Tibial nerve (tissue), 4 donors: ENCODE measurements around the gene TMEM186. TPM values are rescaled to one million over a fixed set of nuclear protein-coding genes. Genes with fewer than 3 reads are reported as not detected.
"Not testable (repeated sequence)": the region's sequence is repeated elsewhere in the genome, so short reads cannot be mapped to it uniquely, and the experiment has no call there.

Experiments
- DNase-seq, 2 donors: peaks; one replicate each; pipeline ENCODE4 v3.0.0-alpha.2; 2019; ENCODE audit warnings: low spot score in 2 of 2
- H3K27ac ChIP-seq, 4 donors: fragments of 200-600 bp; sonication (generic) in 3 of 4; one replicate each; pipeline ENCODE4 v1.5.1; 2017 to 2019; ENCODE audit warnings: mild to moderate bottlenecking in 1 of 4
- H3K27me3 ChIP-seq, 2 donors: fragments of 200-600 bp; sonication (generic) in 1 of 2; one replicate each; pipeline versions ENCODE4 v1.5.1 to v1.6.0; 2017 to 2019
- H3K36me3 ChIP-seq, 3 donors: fragments of 200-600 bp; sonication (generic); one replicate each; pipeline ENCODE4 v1.5.1; 2018 to 2019
- H3K4me1 ChIP-seq, 4 donors: fragments of 200-600 bp; sonication (generic) in 3 of 4; one replicate each; pipeline ENCODE4 v1.5.1; 2017 to 2019
- H3K4me3 ChIP-seq, 4 donors: fragments of 200-600 bp; sonication (generic) in 3 of 4; one replicate each; pipeline ENCODE4 v1.5.1; 2017 to 2019; ENCODE audit warnings: mild to moderate bottlenecking in 1 of 4, moderate library complexity in 1 of 4
- H3K9me3 ChIP-seq, 4 donors: fragments of 200-600 bp; sonication (generic) in 3 of 4; one replicate each; pipeline ENCODE4 v1.5.1; 2017 to 2019
- CTCF ChIP-seq, 5 experiments: fragments of 200-600 bp in 3 of 5; fragments of 450-650 bp in 2 of 5; sonication (generic) in 3 of 5; IDR thresholded peaks; one replicate each; pipeline ENCODE4 v1.5.1; 2016 to 2019; ENCODE audit warnings: antibody characterized with exemption in 5 of 5, mild to moderate bottlenecking in 3 of 5, moderate library complexity in 2 of 5
- EP300 ChIP-seq, 2 donors: sonication (generic); formaldehyde crosslinking; IDR thresholded peaks; one replicate each; pipeline ENCODE4 v1.6.1; 2017; ENCODE audit warnings: antibody characterized with exemption in 2 of 2, mild to moderate bottlenecking in 1 of 2
- POLR2A ChIP-seq, 2 donors: fragments of 450-650 bp; IDR thresholded peaks; one replicate each; pipeline ENCODE4 v1.6.1; 2017; ENCODE audit warnings: antibody characterized with exemption in 2 of 2, mild to moderate bottlenecking in 2 of 2, moderate library complexity in 2 of 2
- WGBS, 2 donors: methylation state at CpG; one replicate each; pipeline ENCODE4 v1.1.5; 2018; 5-methylcytosine and 5-hydroxymethylcytosine counted together
- total RNA-seq, 4 donors: library from RNA; depleted of rRNA; stranded (reverse); fragments of >200 nt; gene quantifications; one replicate each; pipeline ENCODE4 v1.1.0, GENCODE V29; 2016

Gene TMEM186, protein sequence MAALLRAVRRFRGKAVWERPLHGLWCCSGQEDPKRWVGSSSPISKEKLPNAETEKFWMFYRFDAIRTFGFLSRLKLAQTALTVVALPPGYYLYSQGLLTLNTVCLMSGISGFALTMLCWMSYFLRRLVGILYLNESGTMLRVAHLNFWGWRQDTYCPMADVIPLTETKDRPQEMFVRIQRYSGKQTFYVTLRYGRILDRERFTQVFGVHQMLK
- 1 to 10 TPM; 5.7 to 9.6 (median 7.2) TPM for total RNA-seq

DNA sequence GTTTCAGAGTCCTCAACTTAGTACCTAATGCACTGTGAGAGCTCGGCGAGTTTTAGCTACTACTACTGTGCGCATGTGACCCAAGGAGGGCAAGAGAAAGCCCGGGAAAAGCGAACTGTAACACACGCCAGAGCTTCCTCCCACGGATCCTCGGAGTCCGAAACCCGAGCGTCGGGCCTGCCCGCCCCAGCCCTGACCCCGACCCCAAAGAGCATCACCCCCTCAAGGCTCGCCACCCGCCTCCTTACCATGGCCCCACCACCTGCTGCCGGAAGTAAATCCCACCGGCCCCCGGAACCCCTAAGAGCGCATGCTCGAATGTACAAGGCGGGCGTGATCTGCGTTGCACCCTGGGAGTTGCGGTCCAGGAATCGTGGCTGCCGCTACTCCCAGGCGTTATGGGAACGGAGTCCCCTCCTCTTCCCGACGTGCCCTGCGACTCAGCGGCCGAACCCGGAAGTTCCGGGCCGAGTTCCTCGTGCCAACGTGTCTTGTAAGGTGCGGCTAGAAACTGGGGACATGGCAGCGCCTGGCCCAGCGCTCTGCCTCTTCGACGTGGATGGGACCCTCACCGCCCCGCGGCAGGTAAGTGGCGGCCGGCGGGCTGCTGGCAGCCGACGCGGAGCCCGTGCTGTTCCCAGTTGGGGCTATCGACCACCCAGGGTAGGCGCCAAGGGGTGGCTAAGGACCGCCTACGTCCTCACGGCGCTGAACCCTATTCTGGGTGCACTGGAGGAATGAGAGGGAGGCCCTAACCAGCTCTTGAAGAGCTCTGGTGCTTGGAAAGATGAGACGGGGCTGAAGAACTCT lies at the start of gene TMEM186, which contains the start of gene PMM2:
Gene TMEM186, minus strand, starts transcription at position 276 of the 810 bp plus-strand sequence. Its CDS starts 25 bp downstream, at position 251.
Gene PMM2, plus strand, starts transcription at position 476 of the 810 bp plus-strand sequence. Its CDS starts 44 bp downstream, at position 520.
- Histone ChIP-seq H3K4me1 (peaks cover 4 to 59% (median 24%) of the 10 kb centered on the region in 4 donors), H3K27ac (peak within 1 kb of the TSS; percentile 56 to 85 (median 84)), H3K27me3 (no peaks in the 10 kb centered on the region), H3K9me3 (no peaks in the 10 kb centered on the region), H3K4me3 (peak within 1 kb of the TSS; percentile 96 to 100 (median 100)), H3K36me3 (peaks cover 0 to 19% (median 0%) of the 10 kb centered on the region in 3 donors)
- 0 to 1% methylated on average over 26 to 57 of the region's 61 CpGs for WGBS, 2 donors
- peak in 1 of 2 donors; percentile 43 for TF ChIP-seq POLR2A (IDR thresholded peaks at IDR 0.05)
- peak; percentile 84 to 94 for TF ChIP-seq EP300 (IDR thresholded peaks at IDR 0.05)
- TF ChIP-seq CTCF (IDR thresholded peaks at IDR 0.05): peak in 2 of 5 experiments; percentile 42 to 62
- DNase-seq: peak; percentile 91 to 94

- 80% methylated on average over 13 of the region's 13 CpGs for WGBS, 2 donors
Measured at GRCh38 chr16:8847145-8847544, 49.7 kb upstream of the TMEM186 start.

GRCh38 chr16:8846401-8846932 lies 49.0 kb upstream of the TMEM186 start:
- H3K27ac ChIP-seq: no peak overlapping the region
- TF ChIP-seq EP300 (IDR thresholded peaks at IDR 0.05) (no peak), POLR2A (IDR thresholded peaks at IDR 0.05) (no peak), CTCF (IDR thresholded peaks at IDR 0.05) (no peak)
- no peaks in the 10 kb centered on the region for H3K27me3 ChIP-seq
- H3K36me3 ChIP-seq: peaks cover 0 to 46% (median 0%) of the 10 kb centered on the region in 3 donors
- H3K4me1 ChIP-seq: peaks cover 0 to 60% (median 11%) of the 10 kb centered on the region in 4 donors
- WGBS, 2 donors: 89 to 90% methylated on average over 10 of the region's 10 CpGs
- H3K9me3 ChIP-seq: no peaks in the 10 kb centered on the region
- no peak overlapping the region for H3K4me3 ChIP-seq
- no peak for DNase-seq

More at GRCh38 chr16:8847145-8847544, 49.7 kb upstream of the TMEM186 start:
- Histone ChIP-seq H3K9me3 (no peaks in the 10 kb centered on the region), H3K27ac (peak overlapping the region in 1 of 4 donors; percentile 74), H3K4me3 (no peak overlapping the region), H3K4me1 (peaks cover 0 to 60% (median 11%) of the 10 kb centered on the region in 4 donors), H3K36me3 (peaks cover 0 to 50% (median 0%) of the 10 kb centered on the region in 3 donors), H3K27me3 (no peaks in the 10 kb centered on the region)
- no peak for TF ChIP-seq POLR2A (IDR thresholded peaks at IDR 0.05)
- no peak for TF ChIP-seq CTCF (IDR thresholded peaks at IDR 0.05)
- no peak for TF ChIP-seq EP300 (IDR thresholded peaks at IDR 0.05)
- no peak for DNase-seq

DNA sequence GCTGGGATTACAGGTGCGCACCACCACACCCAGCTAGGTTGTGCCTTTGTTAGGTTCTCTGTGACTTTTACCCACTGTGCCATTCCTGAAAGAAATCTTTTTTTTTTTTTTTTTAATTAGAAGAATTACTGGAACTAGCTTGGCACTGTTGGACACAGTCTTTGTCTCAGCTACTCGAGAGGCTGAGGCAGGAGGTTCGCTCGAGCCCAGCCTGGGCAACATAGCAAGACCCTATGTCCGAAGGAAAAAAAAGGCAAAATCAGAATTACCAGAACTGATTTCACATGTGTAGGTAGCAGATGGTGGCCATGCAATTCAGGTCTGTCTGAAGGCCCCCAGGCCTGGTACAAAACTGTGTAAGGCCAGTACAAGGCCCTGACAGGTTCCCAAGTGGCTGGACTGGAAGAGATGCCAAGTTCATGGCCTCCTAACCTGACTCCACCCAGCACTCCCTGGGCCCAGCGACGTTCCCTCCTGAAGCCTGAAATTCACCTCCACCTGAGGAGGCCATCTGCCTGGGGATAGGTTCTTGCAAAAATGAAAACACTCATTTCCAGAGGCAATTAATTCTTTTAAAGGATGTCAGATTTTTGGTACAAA lies 48.4 kb upstream of the TMEM186 start:
- Histone ChIP-seq H3K4me1 (peaks cover 0 to 55% (median 11%) of the 10 kb centered on the region in 4 donors), H3K4me3 (no peak overlapping the region), H3K27me3 (no peaks in the 10 kb centered on the region), H3K27ac (peak overlapping the region in 1 of 4 donors; percentile 24), H3K36me3 (peaks cover 0 to 39% (median 0%) of the 10 kb centered on the region in 3 donors), H3K9me3 (no peaks in the 10 kb centered on the region)
- DNase-seq: no peak
- no peak for TF ChIP-seq CTCF (IDR thresholded peaks at IDR 0.05)
- TF ChIP-seq EP300 (IDR thresholded peaks at IDR 0.05): no peak
- no peak for TF ChIP-seq POLR2A (IDR thresholded peaks at IDR 0.05)
- WGBS, 2 donors: 88 to 89% methylated on average over 7 of the region's 7 CpGs

DNA sequence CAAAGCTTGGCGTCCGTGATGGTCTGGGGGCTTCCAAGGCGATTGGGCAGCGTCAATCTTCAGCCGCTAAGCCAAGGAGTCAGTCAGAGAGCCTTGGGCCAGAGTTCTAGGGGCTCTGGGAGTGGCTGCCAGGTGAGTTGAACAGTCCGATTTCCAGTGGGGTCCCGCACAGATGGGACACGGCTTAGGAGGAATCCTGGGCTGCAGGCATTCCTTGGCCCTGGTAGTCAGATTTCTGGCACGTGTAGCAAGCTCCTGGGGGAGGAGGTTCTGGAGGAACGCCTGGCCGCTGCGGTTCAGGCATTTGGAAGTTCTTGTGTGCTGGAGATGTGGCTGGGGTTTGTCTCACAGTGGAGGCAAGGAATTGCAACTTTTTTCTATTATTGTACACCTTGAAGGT lies 45.9 kb upstream of the TMEM186 start:
- peak overlapping the region in 1 of 4 donors; percentile 29 for H3K4me3 ChIP-seq
- H3K36me3 ChIP-seq: peaks cover 0 to 14% (median 0%) of the 10 kb centered on the region in 3 donors
- not testable (repeated sequence) for H3K27me3 ChIP-seq, H3K9me3 ChIP-seq, DNase-seq
- peaks cover 0 to 40% (median 4%) of the 10 kb centered on the region in 4 donors for H3K4me1 ChIP-seq
- 68 to 76% methylated on average over 5 to 12 of the region's 12 CpGs for WGBS, 2 donors
- H3K27ac ChIP-seq: peak overlapping the region in 1 of 4 donors; percentile 64
